B cell (primary cell): ENCODE measurements around the gene SYCP2. TPM values are rescaled to one million over a fixed set of nuclear protein-coding genes. Genes with fewer than 3 reads are reported as not detected.

Source experiments
- ATAC-seq: fragments of 200-7000 bp; cut with Tn5 transposase; one replicate; pipeline ENCODE4 v1.10.0; 2021; ENCODE audit warnings: low read depth, mild to moderate bottlenecking, moderate number of reproducible peaks, moderate library complexity
- CTCF ChIA-PET: fragments of 350-600 bp; sonication (Branson Sonifier 250); formaldehyde crosslinking; loops from one replicate; lab custom pipeline; 2021; ENCODE audit warnings: antibody characterized with exemption, inconsistent platforms; lab: Charles Lee
- POLR2A ChIA-PET: fragments of 350-600 bp; sonication (Branson Sonifier 250); formaldehyde crosslinking; loops from one replicate; lab custom pipeline; 2021; ENCODE audit warnings: antibody characterized with exemption; lab: Charles Lee
- DNase-seq: peaks from one replicate; pipeline ENCODE4 v3.0.0; 2013
- H2AFZ ChIP-seq: 2 replicates; pipeline ENCODE4 v1.6.1; 2012; ENCODE audit warnings: mild to moderate bottlenecking, low read depth, low read length; ENCODE audit not compliant: insufficient read depth, poor library complexity, severe bottlenecking
- H3K27ac ChIP-seq, 2 donors: 1 replicate in 1 of 2; 2 replicates in 1 of 2; pipeline ENCODE4 v1.5.1; 2012 to 2013; ENCODE audit warnings: low read length in 2 of 2, mild to moderate bottlenecking in 2 of 2, moderate library complexity in 1 of 2
- H3K27me3 ChIP-seq, 4 experiments: fragments of 200-600 bp in 1 of 4; sonication (generic) in 1 of 4; replicated peaks in 1 of 4; 1 replicate in 2 of 4; 2 replicates in 2 of 4; pipeline versions ENCODE4 v1.6.1 to v1.7.0; 2013 to 2016; ENCODE audit warnings: low read length in 3 of 4, mild to moderate bottlenecking in 2 of 4, mixed read lengths in 1 of 4, moderate library complexity in 1 of 4; ENCODE audit not compliant: insufficient read depth in 4 of 4, control insufficient read depth in 3 of 4; ENCODE audit errors: control extremely low read depth in 1 of 4
- H3K36me3 ChIP-seq, 2 experiments: replicated peaks in 1 of 2; 1 replicate in 1 of 2; 2 replicates in 1 of 2; pipeline versions ENCODE4 v1.6.1 to v1.7.1; 2013; ENCODE audit warnings: low read length in 1 of 2; ENCODE audit not compliant: insufficient read depth in 2 of 2, control insufficient read depth in 1 of 2; ENCODE audit errors: control extremely low read depth in 1 of 2, extremely low read depth in 1 of 2
- H3K4me1 ChIP-seq, 2 donors: fragments of 200-600 bp in 1 of 2; sonication (generic) in 1 of 2; 1 replicate in 1 of 2; 2 replicates in 1 of 2; pipeline versions ENCODE4 v1.5.1 to v1.6.1; 2013 to 2017; ENCODE audit warnings: low read length in 2 of 2; ENCODE audit not compliant: control insufficient read depth in 2 of 2, insufficient read depth in 2 of 2
- H3K4me2 ChIP-seq: replicated peaks from 2 replicates; pipeline ENCODE3; 2012; ENCODE audit warnings: mild to moderate bottlenecking, low read depth, low read length; ENCODE audit not compliant: poor library complexity, severe bottlenecking
- H3K4me3 ChIP-seq, 5 experiments: fragments of 200-600 bp in 1 of 5; sonication (generic) in 1 of 5; 1 replicate in 3 of 5; 2 replicates in 2 of 5; pipeline versions ENCODE4 v1.5.1 to v1.7.0; 2011 to 2016; ENCODE audit warnings: low read length in 4 of 5, mild to moderate bottlenecking in 4 of 5, low read depth in 2 of 5, control low read depth in 1 of 5, moderate library complexity in 1 of 5; ENCODE audit not compliant: insufficient read depth in 1 of 5; ENCODE audit errors: control extremely low read depth in 1 of 5, extremely low read depth in 1 of 5
- H3K79me2 ChIP-seq: fragments of 200-600 bp; sonication (generic); one replicate; pipeline ENCODE4 v1.6.0; 2016; ENCODE audit warnings: low read length; ENCODE audit not compliant: control insufficient read depth, insufficient read depth
- H3K9ac ChIP-seq: fragments of 200-600 bp; sonication (generic); 2 replicates; pipeline ENCODE4 v1.6.1; 2017; ENCODE audit warnings: mild to moderate bottlenecking, low read length, moderate library complexity
- H3K9me3 ChIP-seq, 3 donors: one replicate each; pipeline versions ENCODE4 v1.6.1 to v1.7.1; 2013; ENCODE audit warnings: low read length in 2 of 3; ENCODE audit not compliant: control insufficient read depth in 2 of 3, insufficient read depth in 1 of 3; ENCODE audit errors: control extremely low read depth in 1 of 3
- H4K20me1 ChIP-seq: 2 replicates; pipeline ENCODE4 v1.6.0; 2012; ENCODE audit warnings: mild to moderate bottlenecking, low read length; ENCODE audit not compliant: insufficient read depth, control insufficient read depth, poor library complexity, severe bottlenecking
- H3K27ac Mint-ChIP-seq: one replicate; pipeline ENCODE4 v1.8.0; 2021; ENCODE audit warnings: mixed read lengths
- H3K27me3 Mint-ChIP-seq: one replicate; pipeline ENCODE4 v1.8.0; 2021; ENCODE audit warnings: mixed read lengths
- H3K4me1 Mint-ChIP-seq: one replicate; pipeline ENCODE4 v1.8.0; 2021; ENCODE audit warnings: mixed read lengths
- H3K4me3 Mint-ChIP-seq: one replicate; pipeline ENCODE4 v1.8.0; 2021; ENCODE audit warnings: mixed read lengths
- H3K9me3 Mint-ChIP-seq: one replicate; pipeline ENCODE4 v1.8.0; 2022; ENCODE audit warnings: mixed read lengths; ENCODE audit not compliant: insufficient read depth
- CTCF ChIP-seq: fragments of 200-600 bp; IDR thresholded peaks from one replicate; pipeline ENCODE4 v1.8.0; 2022; ENCODE audit warnings: antibody characterized with exemption, mild to moderate bottlenecking
- EZH2 ChIP-seq: IDR thresholded peaks from 2 replicates; pipeline ENCODE4 v1.6.1; 2012; ENCODE audit warnings: borderline replicate concordance, low read depth, mild to moderate bottlenecking, moderate library complexity, low read length; ENCODE audit not compliant: insufficient read depth, poor library complexity, severe bottlenecking
- WGBS: methylation state at CpG from one replicate; pipeline ENCODE4 v1.1.5; 2013; ENCODE audit warnings: missing lambda C conversion rate; ENCODE audit not compliant: insufficient coverage; 5-methylcytosine and 5-hydroxymethylcytosine counted together
- intact Hi-C: fragments of 100-400 bp; cut with micrococcal nuclease; formaldehyde crosslinking; loops from one replicate; pipeline ENCODE4 v1.10.0; 2022
- polyA plus RNA-seq: library from polyadenylated mRNA; depleted of rRNA; stranded (reverse); fragments of >200 nt; gene quantifications from 2 replicates; pipeline ENCODE4 v1.2.3, GENCODE V29; 2012
- total RNA-seq, 2 donors: library from RNA; stranded (reverse); fragments of 120-200 nt in 1 of 2; gene quantifications; 1 replicate in 1 of 2; 2 replicates in 1 of 2; pipeline versions ENCODE4 v1.2.3 to v1.2.4, GENCODE V29; 2013 to 2022

Gene SYCP2
- total and polyA plus RNA-seq, 2 donors (not counting 1 experiment from before 2014, with no cell fraction given), result 0.98 to 4.5 TPM

DNA sequence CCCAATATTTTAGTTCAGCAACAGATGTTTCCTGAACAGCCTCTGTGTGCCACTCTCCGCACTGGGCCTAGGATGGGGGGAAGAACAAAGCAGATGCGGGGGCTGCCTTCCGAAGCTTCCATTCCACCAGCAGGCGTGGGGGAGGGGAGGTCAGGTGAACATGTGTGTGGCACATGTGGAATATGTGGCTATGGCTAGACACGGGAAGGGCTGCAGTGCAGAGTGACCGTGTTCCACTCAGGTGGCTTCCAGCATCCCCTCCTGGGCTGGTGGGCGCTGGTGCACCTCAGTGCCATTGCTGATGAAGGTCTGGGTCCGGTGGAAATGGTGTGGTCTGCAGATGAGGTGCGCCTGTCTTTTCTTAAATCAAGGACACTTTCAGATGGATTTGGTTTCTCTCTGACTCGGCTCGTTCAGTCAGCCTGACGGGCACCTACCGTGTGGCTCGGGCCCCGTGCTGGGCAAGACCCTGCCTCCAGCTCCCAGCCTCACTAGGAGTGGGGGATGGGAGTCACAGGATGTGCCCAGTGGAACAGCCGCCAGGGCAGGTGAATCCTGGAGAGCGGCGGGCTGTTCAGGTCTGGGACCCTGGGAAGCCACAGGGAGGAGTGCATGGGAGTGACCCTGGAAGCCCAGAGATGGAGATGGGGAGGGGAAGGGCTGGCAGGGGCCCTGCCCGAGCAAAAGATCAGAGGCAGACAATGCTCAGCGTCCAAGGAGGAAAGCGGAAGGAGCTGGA is 111.0 kb downstream of the SYCP2 start:
- no peaks in the 10 kb centered on the region for H3K9me3 Mint-ChIP-seq
- no peak overlapping the region for H3K4me3 ChIP-seq
- H3K27me3 Mint-ChIP-seq, result peaks cover 7% of the 10 kb centered on the region
- ATAC-seq, result no peak
- peaks cover 0 to 7% (median 0%) of the 10 kb centered on the region in 3 donors for H3K9me3 ChIP-seq
- H2AFZ ChIP-seq, result no peak overlapping the region
- H3K9ac ChIP-seq, result no peak overlapping the region
- intact Hi-C loops, result no loop called here
- no peaks in the 10 kb centered on the region for H3K36me3 ChIP-seq
- WGBS, result 78% methylated on average over 18 of the region's 21 CpGs
- no peak overlapping the region for H3K27ac Mint-ChIP-seq
- peaks cover 0 to 2% (median 0%) of the 10 kb centered on the region in 4 experiments for H3K27me3 ChIP-seq
- no peak overlapping the region for H3K27ac ChIP-seq
- no peak overlapping the region for H3K4me2 ChIP-seq
- H3K4me1 Mint-ChIP-seq, result no peaks in the 10 kb centered on the region
- ChIA-PET CTCF (no interaction called here), POLR2A (no interaction called here)
- no peak overlapping the region for H3K4me3 Mint-ChIP-seq
- no peak for DNase-seq
- H3K79me2 ChIP-seq, result no peaks in the 10 kb centered on the region
- H3K4me1 ChIP-seq, result no peaks in the 10 kb centered on the region
- no peaks in the 10 kb centered on the region for H4K20me1 ChIP-seq
- TF ChIP-seq EZH2 (no peak), CTCF (no peak)

DNA sequence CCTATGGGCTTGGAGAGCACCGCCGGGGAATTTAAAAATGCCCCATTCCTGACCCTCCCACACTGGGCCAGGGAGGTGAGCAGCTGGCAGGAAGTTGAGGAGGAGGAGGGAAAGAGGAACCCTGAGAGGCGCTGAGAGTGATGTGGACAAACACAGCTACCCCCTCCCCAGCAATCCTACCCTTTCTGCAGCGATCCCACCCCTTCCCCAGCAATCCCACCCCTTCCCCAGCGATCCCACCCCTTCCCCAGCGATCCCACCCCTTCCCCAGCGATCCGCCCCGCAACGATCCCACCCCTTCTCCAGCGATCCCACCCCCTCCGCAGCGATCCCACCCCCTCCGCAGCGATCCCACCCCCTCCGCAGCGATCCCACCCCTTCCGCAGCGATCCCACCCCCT is 111.6 kb downstream of the SYCP2 start:
- H3K4me3 ChIP-seq, result no peak overlapping the region
- CTCF ChIA-PET, result no interaction called here
- POLR2A ChIA-PET, result no interaction called here
- DNase-seq (no peak), ATAC-seq (no peak)
- no peaks in the 10 kb centered on the region for H3K9me3 Mint-ChIP-seq
- H3K27ac Mint-ChIP-seq, result no peak overlapping the region
- no peaks in the 10 kb centered on the region for H3K4me1 ChIP-seq
- H4K20me1 ChIP-seq, result no peaks in the 10 kb centered on the region
- intact Hi-C loops, result no loop called here
- H3K4me1 Mint-ChIP-seq, result no peaks in the 10 kb centered on the region
- H3K4me3 Mint-ChIP-seq, result no peak overlapping the region
- no peaks in the 10 kb centered on the region for H3K36me3 ChIP-seq
- H3K79me2 ChIP-seq, result no peaks in the 10 kb centered on the region
- H3K9me3 ChIP-seq, result peaks cover 0 to 7% (median 0%) of the 10 kb centered on the region in 3 donors
- peaks cover 0 to 2% (median 0%) of the 10 kb centered on the region in 4 experiments for H3K27me3 ChIP-seq
- no peak overlapping the region for H3K4me2 ChIP-seq
- no peak overlapping the region for H3K27ac ChIP-seq
- TF ChIP-seq CTCF (no peak), EZH2 (no peak)
- no peak overlapping the region for H2AFZ ChIP-seq
- H3K9ac ChIP-seq, result no peak overlapping the region
- H3K27me3 Mint-ChIP-seq, result peaks cover 7% of the 10 kb centered on the region
- no CpG with 5 or more reads among the region's 19 CpGs for WGBS
